SU-DHL-6 (cell line): ENCODE measurements around the gene PLCL1.

Source experiments
- H2AFZ ChIP-seq: fragments of 200-600 bp; sonication (generic); 2 replicates; pipeline ENCODE4 v1.6.1; 2014; ENCODE audit warnings: low read depth, mild to moderate bottlenecking, moderate library complexity, mixed read lengths, antibody characterized with exemption, low read length; ENCODE audit not compliant: severe bottlenecking
- H3F3A ChIP-seq: fragments of 200-600 bp; shearing (Covaris generic); 2 replicates; pipeline ENCODE4 v1.6.0; 2016; ENCODE audit warnings: antibody characterized with exemption, mild to moderate bottlenecking; ENCODE audit not compliant: insufficient read depth
- H3K27ac ChIP-seq: fragments of 200-600 bp; sonication (generic); 2 replicates; pipeline ENCODE4 v1.5.1; 2016; ENCODE audit warnings: low read depth, mild to moderate bottlenecking, low read length, moderate library complexity, mixed read lengths
- H3K27me3 ChIP-seq: fragments of 200-600 bp; sonication (generic), shearing (Covaris generic); 2 replicates; pipeline ENCODE4 v1.6.0; 2014; ENCODE audit warnings: mild to moderate bottlenecking, low read length
- H3K36me3 ChIP-seq: fragments of 200-600 bp; sonication (generic); 2 replicates; pipeline ENCODE4 v1.6.1; 2014; ENCODE audit warnings: mild to moderate bottlenecking, low read length, mixed read lengths
- H3K4me2 ChIP-seq: fragments of 300-600, 200-600 bp; shearing (Covaris generic), sonication (generic); 2 replicates; pipeline ENCODE4 v1.6.0; 2014; ENCODE audit warnings: low read length, low read depth, mild to moderate bottlenecking; ENCODE audit not compliant: poor library complexity, severe bottlenecking
- H3K4me3 ChIP-seq: fragments of 200-600 bp; sonication (generic); 2 replicates; pipeline ENCODE4 v1.5.1; 2014; ENCODE audit warnings: antibody characterized with exemption, low read length, mild to moderate bottlenecking, mixed read lengths; ENCODE audit not compliant: insufficient read depth, poor library complexity, severe bottlenecking
- H3K79me2 ChIP-seq: fragments of 200-600 bp; sonication (generic); 2 replicates; pipeline ENCODE4 v1.6.1; 2014; ENCODE audit warnings: mild to moderate bottlenecking, low read length, moderate library complexity; ENCODE audit not compliant: insufficient read depth
- H3K9ac ChIP-seq: fragments of 200-600 bp; sonication (generic); 2 replicates; pipeline ENCODE4 v1.7.0; 2014; ENCODE audit warnings: mild to moderate bottlenecking, low read length
- H3K9me2 ChIP-seq: fragments of 200-600 bp; sonication (generic); replicated peaks from 2 replicates; pipeline ENCODE4 v1.6.1; 2014; ENCODE audit warnings: low read length; ENCODE audit not compliant: insufficient read depth
- H3K9me3 ChIP-seq: fragments of 200-600 bp; sonication (generic); 2 replicates; pipeline ENCODE4 v1.6.1; 2014; ENCODE audit warnings: low read length, mixed read lengths; ENCODE audit not compliant: insufficient read depth
- H4K20me1 ChIP-seq: fragments of 200-600 bp; sonication (generic); 2 replicates; pipeline ENCODE4 v1.6.1; 2014; ENCODE audit warnings: low read depth, mild to moderate bottlenecking, antibody characterized with exemption, low read length, moderate library complexity, mixed read lengths
- CTCF ChIP-seq: fragments of 200-600 bp; sonication (generic); IDR thresholded peaks from one replicate; pipeline ENCODE4 v1.5.1; 2017; ENCODE audit warnings: antibody characterized with exemption, mild to moderate bottlenecking, low read length, moderate library complexity; ENCODE audit not compliant: insufficient read depth, poor library complexity, severe bottlenecking
- EZH2phosphoT487 ChIP-seq: fragments of 200-600 bp; sonication (generic), shearing (Covaris generic); conservative IDR thresholded peaks from 2 replicates; pipeline ENCODE4 v1.6.1; 2018; ENCODE audit warnings: mild to moderate bottlenecking, antibody characterized with exemption, low read length, moderate library complexity, mixed read lengths

The PLCL1 gene

DNA sequence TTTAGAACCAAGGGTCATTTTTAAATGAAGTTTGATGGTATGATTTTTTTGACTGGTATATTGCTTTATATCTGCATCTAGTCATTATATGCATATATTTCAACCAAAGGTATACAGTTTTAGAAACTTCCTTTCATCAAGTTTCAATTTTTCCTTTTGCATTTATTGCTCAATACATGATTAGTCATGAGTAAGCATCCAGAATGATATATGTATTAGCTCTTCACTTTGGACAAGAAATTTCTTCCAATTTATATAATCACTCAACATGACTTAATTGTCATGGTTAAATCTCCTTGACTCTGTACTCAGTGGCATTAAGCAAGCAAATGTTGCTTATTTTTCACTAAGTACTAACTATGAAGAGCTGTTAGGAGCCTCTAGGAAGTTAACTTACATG is 123.6 kb downstream of the PLCL1 start:
- H3K27me3 ChIP-seq: no peaks in the 10 kb centered on the region
- H3K9ac ChIP-seq: no peak overlapping the region
- no peaks in the 10 kb centered on the region for H3K9me3 ChIP-seq
- no peaks in the 10 kb centered on the region for H3K9me2 ChIP-seq
- H3K79me2 ChIP-seq: no peaks in the 10 kb centered on the region
- no peak overlapping the region for H3K27ac ChIP-seq
- H3K4me3 ChIP-seq: no peak overlapping the region
- no peak overlapping the region for H3K4me2 ChIP-seq
- TF ChIP-seq CTCF (no peak), EZH2phosphoT487 (no peak)
- no peaks in the 10 kb centered on the region for H3F3A ChIP-seq
- H3K36me3 ChIP-seq: no peaks in the 10 kb centered on the region
- H4K20me1 ChIP-seq: no peaks in the 10 kb centered on the region
- H2AFZ ChIP-seq: no peak overlapping the region

GRCh38 chr2:197929008-197929885 is 124.9 kb downstream of the PLCL1 start:
- no peaks in the 10 kb centered on the region for H3K79me2 ChIP-seq
- no peaks in the 10 kb centered on the region for H4K20me1 ChIP-seq
- no peaks in the 10 kb centered on the region for H3K9me2 ChIP-seq
- H2AFZ ChIP-seq: no peak overlapping the region
- TF ChIP-seq EZH2phosphoT487: no peak
- TF ChIP-seq CTCF: no peak
- no peak overlapping the region for H3K9ac ChIP-seq
- no peak overlapping the region for H3K4me2 ChIP-seq
- H3K36me3 ChIP-seq: no peaks in the 10 kb centered on the region
- H3K27me3 ChIP-seq: no peaks in the 10 kb centered on the region
- no peaks in the 10 kb centered on the region for H3F3A ChIP-seq
- H3K9me3 ChIP-seq: no peaks in the 10 kb centered on the region
- no peak overlapping the region for H3K4me3 ChIP-seq
- H3K27ac ChIP-seq: no peak overlapping the region

- Histone ChIP-seq H3K27me3 (no peaks in the 10 kb centered on the region), H3K79me2 (no peaks in the 10 kb centered on the region), H3K36me3 (no peaks in the 10 kb centered on the region)
Measured at GRCh38 chr2:197929886-197930227, 125.5 kb downstream of the PLCL1 start.

More at GRCh38 chr2:197929886-197930227, 125.5 kb downstream of the PLCL1 start:
- H2AFZ ChIP-seq: no peak overlapping the region
- H3K4me2 ChIP-seq: no peak overlapping the region
- H3K9ac ChIP-seq: no peak overlapping the region
- TF ChIP-seq EZH2phosphoT487 (no peak), CTCF (no peak)
- no peak overlapping the region for H3K27ac ChIP-seq
- H3K9me2 ChIP-seq: no peaks in the 10 kb centered on the region
- H3K9me3 ChIP-seq: no peaks in the 10 kb centered on the region
- H3K4me3 ChIP-seq: no peak overlapping the region
- H4K20me1 ChIP-seq: no peaks in the 10 kb centered on the region
- no peaks in the 10 kb centered on the region for H3F3A ChIP-seq
